ENCODE data around the gene ALDH4A1.

Gene ALDH4A1, protein sequence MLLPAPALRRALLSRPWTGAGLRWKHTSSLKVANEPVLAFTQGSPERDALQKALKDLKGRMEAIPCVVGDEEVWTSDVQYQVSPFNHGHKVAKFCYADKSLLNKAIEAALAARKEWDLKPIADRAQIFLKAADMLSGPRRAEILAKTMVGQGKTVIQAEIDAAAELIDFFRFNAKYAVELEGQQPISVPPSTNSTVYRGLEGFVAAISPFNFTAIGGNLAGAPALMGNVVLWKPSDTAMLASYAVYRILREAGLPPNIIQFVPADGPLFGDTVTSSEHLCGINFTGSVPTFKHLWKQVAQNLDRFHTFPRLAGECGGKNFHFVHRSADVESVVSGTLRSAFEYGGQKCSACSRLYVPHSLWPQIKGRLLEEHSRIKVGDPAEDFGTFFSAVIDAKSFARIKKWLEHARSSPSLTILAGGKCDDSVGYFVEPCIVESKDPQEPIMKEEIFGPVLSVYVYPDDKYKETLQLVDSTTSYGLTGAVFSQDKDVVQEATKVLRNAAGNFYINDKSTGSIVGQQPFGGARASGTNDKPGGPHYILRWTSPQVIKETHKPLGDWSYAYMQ

DNA sequence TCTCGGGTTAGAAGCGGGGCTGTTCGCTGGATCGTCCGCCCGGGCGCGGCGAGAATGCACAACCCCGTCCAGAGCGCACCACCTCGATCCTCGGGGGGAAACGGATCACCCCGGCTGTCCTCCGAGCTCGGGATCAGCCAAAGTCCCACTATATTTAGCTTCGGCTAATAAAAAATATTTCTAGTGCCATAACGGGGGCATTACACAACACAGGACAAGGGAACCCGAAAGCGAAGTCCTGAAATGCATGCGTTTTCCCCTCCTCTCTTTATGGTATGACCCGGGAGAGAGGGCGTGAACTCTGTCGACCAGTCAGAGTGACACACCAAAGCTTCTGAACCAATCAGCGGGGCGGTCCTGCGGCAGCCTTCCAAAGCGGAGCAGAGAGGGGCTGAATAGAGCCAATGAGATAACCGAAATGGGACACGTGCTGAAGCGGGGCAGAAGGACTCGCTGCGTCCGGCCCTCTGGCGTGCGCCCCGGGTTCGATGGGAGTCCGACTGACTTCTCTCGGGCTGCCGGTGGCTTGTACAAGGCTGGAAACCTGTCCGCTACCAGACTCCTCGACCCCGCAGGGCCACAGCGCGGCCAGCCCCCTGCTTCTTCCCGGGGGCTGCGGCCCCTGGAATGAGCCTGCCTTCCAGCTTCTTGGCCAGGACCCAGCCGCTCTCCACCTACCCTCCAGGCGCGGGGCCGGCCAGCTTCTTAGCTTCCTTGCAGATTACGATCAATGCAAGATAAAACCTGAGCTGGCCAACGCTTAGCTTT lies at the start of gene ALDH4A1:
Gene ALDH4A1 (minus strand): TSS at position 33 of the 768 bp plus-strand sequence. CDS start 32 bp downstream, at position 1.
- peak; percentile 89 for DNase-seq

DNA sequence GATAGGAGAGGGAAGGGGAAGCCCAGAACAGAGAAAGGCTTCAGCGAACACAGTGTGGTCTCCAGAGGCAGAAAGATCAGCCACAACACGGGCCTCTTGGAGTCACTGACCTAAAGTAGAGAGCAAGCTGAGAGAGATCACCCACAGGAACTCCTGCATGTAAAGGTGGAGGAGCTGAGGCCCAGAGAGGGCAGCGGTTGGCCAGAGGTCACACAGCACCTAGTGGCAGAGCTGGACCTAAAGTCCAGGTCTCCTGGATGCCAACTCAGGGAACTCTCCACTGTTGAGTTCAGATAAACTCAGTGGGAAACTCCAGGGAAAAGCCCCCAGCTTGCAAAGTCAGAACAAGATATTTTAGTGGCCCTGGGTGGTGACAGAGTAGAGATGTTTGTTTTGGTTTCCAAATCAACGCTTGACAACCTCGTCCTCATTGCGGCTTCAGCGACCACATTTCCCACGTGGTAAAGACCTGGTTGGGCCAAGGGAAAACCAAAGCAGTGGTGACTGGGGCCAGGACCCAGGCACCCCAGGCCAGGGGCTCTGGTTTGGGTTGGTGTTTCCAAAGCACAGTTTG lies 49.5 kb upstream of the ALDH4A1 start:
- DNase-seq: no peak

DNA sequence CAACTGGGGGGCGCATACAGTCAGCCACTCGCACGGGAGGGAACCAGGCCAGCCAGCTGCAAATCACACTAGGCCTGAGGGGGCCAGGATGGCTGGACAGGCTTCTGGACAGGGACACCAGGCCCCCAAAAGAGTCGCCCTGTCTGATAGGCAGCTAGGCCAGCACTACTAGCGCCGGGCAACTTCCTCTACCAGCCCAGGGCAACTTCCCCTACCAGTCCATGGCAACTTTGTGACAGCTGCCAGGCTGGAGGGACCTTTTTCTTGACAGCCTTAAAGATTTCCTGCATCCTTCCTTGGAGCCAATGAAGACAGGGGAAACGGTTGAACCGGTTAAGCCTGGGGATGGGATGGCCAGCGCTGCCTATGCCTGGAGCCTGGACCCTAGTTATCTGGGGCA lies 49.1 kb upstream of the ALDH4A1 start:
- DNase-seq: no peak

DNA sequence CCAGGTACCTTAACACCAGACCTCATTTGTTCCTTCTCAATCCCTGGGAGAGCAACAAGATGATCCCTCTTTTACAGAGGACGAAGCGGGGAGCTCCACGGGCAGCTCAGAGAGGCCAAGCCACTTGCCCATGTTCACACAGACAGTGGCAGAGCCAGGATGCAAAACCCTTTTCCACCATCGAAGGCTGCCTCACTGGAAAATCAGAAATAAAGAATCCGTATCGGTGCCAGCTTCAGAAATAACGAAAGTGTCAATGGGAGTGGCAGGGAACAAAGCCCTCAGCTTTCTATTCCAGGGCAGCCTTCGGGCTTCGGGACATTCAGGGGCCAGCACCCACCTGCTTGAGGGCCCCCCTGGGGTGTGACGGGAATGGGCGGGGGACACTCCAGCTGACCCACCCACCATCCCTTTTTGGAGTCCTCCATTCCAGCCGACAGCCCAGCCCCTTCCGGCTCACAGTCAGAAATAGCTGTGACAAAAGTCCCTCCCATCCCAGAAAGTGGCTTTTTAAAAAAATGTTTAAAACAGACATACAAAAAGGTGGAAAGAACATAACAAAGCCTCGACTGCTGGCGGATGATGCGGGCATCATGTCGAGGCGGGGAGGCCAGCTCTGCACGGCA lies 48.2 kb upstream of the ALDH4A1 start:
- DNase-seq: no peak

DNA sequence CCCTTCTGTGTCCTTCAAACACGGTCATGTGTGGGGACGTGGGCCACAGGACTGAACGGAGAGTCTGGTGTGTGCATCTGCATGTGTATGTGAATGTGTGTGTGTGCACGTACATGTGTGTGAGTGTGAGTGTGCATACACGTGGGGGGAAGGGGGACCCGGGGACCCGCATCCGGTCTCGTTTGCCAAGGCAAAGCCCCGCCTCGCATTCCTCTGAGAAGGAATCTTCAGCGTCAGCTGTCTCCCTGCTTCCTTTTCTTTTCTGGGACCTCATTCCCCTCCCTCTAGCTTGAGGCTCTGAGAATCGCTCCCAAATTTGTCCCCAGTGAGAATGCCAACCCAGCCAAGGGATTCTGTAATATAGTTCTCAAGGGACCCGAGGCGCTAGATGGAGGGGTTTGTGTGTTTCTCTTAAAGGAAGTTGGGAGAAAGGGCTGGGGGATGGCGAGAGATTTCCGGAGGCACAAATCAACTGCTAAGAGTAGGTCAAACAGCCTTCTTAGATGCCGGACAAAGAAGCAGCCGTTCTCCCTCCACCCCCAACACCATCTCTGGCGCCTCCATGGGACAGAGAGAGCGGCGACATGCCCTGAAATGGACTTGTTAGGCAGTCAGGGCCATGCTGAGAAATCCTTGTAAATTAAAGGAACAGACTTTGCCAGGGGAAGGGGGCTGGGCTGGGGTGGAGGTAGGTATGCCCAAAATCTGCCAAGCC lies 47.5 kb upstream of the ALDH4A1 start:
- DNase-seq: no peak

DNA sequence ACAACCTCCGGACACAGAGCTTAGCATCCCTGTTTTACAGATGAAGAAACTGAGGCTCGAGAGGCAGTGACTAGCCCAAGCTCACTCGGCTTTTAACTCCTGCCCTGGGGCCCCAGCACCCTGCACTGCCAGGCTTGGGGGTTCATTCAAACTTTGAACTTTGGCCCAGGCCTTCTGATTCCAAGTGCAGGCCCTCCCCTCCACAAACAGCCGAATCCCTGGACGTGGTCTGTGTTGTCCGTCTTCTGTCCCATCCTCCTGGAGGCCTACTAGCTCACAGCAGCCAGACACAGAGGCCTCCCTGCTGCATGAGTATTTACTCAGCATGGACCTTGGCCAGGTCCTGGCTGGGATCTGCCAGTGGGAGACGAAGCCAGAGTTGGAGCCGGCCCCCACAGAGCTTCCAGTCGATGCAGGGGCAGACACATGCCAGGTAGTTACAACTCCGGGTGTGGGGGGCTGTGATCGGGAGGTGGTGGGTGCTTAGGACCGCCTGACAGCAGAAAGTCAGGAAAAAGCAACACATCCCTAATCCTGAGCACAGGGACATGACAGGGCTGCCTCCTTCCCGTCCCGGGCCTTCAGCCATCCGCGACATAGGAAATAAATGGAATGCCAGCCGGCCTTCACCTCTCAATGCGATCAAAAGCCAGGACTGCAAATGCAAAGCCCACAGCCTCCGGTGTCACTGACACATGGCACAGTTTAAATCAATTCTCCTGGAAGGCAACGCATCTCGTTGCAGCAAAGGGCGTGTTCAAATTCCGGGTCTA lies 46.7 kb upstream of the ALDH4A1 start:
- DNase-seq: no peak

DNA sequence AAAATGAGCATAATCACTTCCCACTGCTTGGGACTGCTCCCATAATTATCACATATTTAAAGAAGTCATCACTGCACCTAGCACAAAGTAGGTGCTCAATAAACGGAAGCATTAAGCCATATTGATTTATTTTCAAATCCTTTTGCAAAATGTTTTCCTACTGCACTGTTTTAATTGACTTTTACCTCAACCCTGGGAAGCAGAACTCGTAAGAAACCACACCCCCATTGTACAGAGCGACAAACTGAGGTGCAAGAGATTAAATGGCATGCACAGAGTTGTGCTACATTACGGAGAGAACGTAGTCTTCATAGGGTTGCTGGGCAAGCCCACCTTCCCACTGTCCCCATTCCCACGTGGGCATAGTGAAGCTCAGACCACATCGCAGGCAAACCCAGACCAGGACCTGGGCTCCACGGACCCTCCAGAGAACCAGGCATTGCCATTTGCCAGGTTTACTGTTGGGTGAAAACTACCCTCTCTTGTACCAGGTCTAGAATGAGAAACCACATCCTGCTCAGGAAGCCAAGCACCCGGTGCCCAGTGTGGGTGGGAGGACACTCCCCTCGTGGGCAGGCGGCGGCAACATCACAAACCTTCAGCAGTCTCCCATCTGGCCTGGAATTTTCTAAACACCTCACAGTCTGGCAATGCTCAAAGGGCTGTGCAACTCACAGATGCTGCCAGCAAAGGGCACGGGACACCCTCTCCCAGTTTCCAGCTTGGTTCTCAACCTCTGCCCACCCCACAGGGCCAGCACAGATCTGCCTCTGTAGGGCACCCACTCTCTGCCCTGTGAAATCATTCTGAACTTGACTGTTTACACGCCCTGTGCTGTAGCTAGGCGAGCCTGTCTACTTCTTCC lies 45.9 kb upstream of the ALDH4A1 start:
- no peak for DNase-seq

DNA sequence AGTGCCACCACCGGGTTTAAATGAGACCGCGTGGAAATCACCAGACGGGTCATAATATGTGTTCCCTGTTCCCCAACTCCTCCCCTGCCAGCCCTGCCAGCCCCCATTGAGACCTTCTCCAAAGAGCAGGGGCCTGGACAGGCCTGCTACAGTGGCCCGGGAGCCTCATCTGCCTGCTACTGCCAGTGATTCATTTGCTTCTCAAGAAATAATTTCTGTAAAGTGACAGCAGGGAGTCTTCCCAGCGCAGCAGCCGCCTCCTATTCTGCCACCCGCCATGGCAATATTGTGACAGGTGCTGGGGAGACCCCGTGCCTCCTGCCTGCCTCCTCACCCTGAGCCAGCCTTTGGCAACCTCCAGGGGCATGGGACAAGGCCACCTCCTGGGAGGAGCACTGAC lies 45.2 kb upstream of the ALDH4A1 start:
- no peak for DNase-seq

DNA sequence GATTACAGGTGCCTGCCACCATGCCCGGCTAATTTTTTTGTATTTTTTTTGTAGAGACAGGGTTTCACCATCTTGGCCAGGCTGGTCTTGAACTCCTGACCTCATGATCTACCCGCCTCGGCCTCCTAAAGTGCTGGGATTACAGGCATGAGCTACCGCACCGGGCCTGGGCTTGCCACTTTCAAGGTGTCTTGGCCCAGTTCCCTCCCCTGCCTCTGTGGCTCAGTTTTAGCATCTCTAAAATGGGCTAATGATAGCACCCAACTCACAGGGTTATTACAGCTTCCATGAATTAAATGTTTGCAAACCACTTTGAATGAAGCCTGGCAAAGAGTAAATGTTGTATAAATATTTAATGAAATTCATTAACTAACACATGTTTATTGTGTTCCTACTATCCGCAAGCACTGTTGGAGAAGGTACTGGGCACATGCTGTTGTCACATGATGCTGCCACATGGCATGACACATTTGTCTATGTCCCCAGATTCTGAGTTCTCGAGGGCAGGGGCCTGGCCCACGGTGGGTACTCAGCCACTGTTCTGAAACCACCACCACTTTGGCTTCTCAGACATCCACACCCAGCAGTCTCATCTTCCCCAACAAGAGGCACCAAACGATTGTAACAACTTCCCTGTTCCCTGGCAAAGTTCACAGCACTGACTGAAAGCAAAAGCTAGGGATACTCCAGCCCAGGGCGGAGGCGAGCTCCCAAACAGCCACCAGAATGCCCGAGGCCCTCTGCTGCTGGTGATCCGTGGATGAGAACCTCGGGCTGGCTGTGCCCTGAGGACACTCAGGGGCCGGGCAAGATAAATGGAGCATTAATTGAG lies 44.4 kb upstream of the ALDH4A1 start:
- no peak for DNase-seq

DNA sequence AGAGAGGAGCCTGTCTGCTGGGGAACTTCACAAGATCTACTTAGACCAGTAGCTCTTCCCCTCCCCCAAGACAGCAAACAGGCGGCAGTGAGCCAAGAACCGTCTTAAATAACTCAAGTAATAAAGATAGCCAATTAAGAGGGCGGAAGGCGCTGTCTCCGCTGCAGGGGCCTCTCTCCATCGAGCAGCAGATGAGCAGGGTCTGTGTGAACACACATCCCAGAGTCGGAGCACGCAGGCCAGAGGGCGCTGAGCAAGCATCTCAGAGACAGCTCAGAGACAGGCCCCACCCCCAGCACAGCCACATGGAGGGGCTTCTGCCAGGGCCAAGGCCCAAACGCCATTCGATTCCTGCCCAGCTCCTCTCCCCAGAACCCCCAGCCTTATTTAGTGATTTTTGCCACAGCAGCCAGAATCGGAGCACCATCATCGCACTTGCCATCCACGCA lies 43.1 kb upstream of the ALDH4A1 start:
- DNase-seq: no peak

DNA sequence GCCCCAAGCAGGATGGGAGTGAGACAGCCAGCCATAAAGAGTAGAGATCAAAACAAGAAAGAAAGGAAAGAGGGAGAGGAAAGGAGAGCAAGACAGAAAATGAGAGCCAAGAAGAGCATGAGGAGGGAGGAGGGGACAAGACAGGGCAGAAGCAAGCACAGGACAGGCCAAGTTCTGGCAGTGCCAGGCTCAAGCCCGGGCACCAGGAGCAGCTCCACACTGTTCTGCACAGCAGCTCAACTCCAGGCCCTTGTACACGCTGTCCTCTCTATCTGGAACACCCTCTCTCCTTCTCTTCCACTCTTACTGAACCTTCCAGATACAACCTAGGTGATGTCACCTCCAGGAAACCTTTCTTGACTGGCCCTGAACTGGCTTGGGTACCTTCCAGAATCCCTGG lies 42.5 kb upstream of the ALDH4A1 start:
- DNase-seq: no peak

DNA sequence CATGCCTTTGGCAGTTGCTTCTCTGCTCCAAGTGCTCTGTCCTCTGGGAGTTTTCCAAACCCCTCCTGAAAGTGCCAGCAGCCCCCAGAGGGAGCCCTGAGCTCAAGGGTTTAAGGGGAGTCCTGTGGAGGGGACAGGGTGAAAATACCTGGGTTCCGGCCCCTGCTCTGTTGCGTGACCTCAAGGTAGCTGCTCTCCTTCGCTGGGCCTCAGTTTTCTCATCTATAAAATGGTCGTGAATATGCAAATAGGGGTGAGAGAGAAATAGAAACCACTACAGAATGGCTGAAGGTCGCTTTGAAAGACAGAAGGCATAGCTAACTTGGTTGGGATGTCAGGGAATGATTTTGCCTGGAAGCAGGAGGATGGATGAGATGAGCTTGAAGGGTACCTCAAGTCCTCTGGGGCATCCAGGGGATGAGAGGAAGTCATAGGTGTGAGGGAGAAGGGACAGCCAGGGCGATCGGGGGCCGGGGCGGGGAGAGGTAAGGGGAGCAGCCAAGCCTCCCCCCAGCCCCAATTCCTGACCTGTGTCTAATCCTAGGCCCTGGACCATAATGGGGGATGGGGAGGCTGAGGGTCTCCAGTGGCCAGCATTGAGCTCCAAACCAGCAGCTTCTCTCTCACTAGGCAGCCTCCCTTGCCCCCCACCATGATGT lies 41.7 kb upstream of the ALDH4A1 start:
- DNase-seq: no peak

DNA sequence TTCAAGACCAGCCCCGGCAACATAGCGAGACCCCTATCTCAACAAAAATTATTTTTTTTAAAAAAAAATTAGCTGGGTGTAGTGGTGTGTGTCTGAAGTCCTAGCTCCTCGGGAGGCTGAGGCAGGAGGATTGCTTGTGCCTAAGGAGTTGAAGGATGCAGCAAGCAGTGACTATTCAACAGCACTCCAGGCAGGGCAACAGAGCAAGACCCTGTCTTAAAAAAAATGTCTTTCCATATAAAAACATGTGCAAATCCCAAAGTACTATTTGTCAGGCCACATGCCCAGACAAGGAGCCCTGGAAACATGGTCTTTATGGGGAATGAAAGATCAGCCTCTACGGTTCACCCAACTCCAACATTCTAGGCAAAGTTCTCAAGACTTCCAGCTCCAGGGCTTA lies 40.8 kb upstream of the ALDH4A1 start:
- DNase-seq: no peak

DNA sequence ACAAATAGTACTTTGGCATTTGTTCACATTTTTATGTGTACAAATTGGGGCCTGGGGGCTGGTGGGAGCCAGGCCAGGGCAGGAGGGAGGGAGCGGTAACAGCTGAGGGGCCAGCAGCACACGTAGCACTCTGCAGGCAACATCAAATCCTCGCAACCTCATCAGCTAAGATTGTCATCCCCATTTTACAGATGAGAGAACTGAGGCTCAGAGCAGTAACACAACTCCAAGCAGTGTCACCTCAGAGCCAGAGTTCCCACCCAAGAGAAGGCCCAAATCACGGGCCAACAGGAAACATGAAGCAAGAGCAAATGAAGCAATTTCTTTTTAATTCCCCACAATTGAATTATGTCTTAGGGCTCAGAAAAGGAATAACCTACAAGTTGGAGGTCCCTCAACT lies 40.0 kb upstream of the ALDH4A1 start:
- no peak for DNase-seq

DNA sequence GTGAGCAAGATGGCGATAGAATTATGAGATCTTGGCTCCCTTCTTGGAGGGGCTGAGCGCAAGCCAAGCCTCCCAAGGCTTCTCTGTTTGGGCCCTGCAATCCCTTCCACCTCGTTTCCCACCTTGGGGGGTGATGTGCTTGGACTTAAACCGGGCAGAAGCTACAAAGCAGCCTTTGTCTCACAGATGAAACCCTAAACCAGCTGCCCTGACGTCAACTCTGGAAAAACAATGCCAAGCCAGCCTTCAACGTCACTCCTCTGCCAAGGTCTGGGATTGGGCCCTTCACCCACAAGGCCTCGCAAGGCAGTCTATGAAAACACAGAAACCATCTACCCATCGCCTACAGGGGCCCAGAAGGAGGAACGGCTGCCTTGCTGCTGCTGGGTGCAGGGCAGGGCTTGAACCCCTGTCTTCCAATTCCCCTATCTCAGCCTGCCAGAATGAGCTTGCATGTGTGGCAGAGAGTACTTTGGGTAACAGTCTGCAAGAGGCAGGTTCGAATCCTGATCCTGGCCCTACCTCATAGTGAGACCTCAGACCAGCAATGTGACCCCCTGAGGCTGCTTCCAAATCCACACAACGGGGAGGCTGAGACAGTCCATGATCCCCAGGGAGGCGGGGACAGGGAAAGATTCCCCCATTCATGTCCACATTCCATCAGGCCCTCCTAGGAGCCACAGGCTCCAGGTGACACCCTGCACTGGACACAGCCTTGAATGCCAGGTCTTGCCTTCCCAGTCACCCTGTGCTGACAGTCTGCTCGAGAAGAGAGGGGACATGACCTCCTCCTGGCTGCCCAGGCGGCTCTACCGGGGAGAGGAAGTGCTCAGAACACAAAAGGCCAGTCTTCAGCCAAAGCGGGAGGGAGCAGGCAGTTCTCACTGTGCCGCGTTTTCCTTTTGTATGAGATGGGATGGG lies 39.1 kb upstream of the ALDH4A1 start:
- DNase-seq: peak; percentile 66

DNA sequence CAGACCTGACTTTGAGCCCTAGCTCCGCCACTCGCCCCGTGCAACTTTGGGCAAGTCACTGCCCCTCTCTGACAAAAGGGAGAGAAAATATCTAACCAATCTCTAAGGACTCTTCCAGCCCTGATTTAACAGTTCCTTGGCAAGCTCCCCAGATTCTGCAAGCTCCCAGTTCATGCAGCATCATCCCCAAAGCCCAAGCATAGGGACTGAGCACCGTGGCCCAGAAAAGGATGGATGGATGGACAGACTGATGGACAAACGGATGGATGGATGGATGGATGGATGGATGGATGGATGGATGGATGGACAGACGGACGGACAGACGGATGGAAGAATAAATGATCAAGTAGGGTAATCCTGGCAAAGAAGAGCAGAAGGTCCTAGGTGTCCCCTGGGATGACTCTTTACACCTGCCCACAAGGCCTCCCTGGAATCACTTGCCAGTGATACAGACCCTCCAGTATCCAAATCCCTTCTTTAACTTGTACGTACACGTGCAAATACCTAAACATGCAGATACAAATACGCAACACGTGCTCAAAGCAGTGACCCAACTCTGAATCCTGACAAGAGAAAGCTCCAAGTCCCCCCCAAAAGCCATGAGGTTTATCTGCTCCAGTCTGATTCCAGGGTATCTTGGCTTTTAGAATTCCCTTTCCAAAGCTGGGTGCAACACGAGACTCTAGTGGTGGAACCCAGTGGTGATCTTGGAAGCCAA lies 38.1 kb upstream of the ALDH4A1 start:
- no peak for DNase-seq
